GM19468 (cell line): Measurements from ENCODE around the gene OR3A1.
"Not testable (repeated sequence)": the region's sequence is repeated elsewhere in the genome, so short reads cannot be mapped to it uniquely, and the experiment has no call there.

Source experiments
- ATAC-seq: cut with Tn5 transposase; IDR thresholded peaks from one replicate; pipeline ENCODE4 v1.9.1; 2021; ENCODE audit warnings: mild to moderate bottlenecking, moderate library complexity, moderate number of reproducible peaks; ENCODE audit not compliant: unreplicated experiment; ENCODE audit errors: extremely low read depth

Gene OR3A1

GRCh38 chr17:3298260-3298659 lies at the start of gene OR3A1:
OR3A1 (minus strand) TSS chr17:3298360; CDS start chr17:3292582, 5,778 bp downstream.
- ATAC-seq: no peak

- ATAC-seq: not testable (repeated sequence)
Observed at GRCh38 chr17:3342782-3343181, 44.6 kb upstream of the OR3A1 start.

- ATAC-seq: no peak
Observed at GRCh38 chr17:3335876-3336275, 37.7 kb upstream of the OR3A1 start.

GRCh38 chr17:3318336-3318735 lies 20.2 kb upstream of the OR3A1 start:
- ATAC-seq: no peak

- ATAC-seq: no peak
Observed at GRCh38 chr17:3316836-3317235, 18.7 kb upstream of the OR3A1 start.

- ATAC-seq: no peak
Observed at GRCh38 chr17:3308603-3309002, 10.4 kb upstream of the OR3A1 start.

GRCh38 chr17:3295632-3296031 lies 2.5 kb downstream of the OR3A1 start:
- ATAC-seq: no peak

GRCh38 chr17:3293548-3293947 lies 4.6 kb downstream of the OR3A1 start:
- ATAC-seq: not testable (repeated sequence)

- ATAC-seq: no peak
Observed at GRCh38 chr17:3282901-3283300, 15.3 kb downstream of the OR3A1 start.

GRCh38 chr17:3276126-3276525 lies 22.0 kb downstream of the OR3A1 start:
- no peak for ATAC-seq

GRCh38 chr17:3271072-3271848 lies 26.9 kb downstream of the OR3A1 start:
- no peak for ATAC-seq

- no peak for ATAC-seq
Observed at GRCh38 chr17:3260600-3260999, 37.6 kb downstream of the OR3A1 start.

GRCh38 chr17:3260163-3260562 lies 38.0 kb downstream of the OR3A1 start:
- no peak for ATAC-seq

- ATAC-seq: no peak
Observed at GRCh38 chr17:3256575-3256974, 41.6 kb downstream of the OR3A1 start.

GRCh38 chr17:3249013-3249412 lies 49.1 kb downstream of the OR3A1 start:
- ATAC-seq: not testable (repeated sequence)

GRCh38 chr17:3244841-3245240 lies 53.3 kb downstream of the OR3A1 start:
- ATAC-seq: not testable (repeated sequence)

GRCh38 chr17:3241044-3241443 lies 57.1 kb downstream of the OR3A1 start:
- ATAC-seq: not testable (repeated sequence)
